Measurements from ENCODE around the gene TRAM1L1.

- TF ChIP-seq POLR2AphosphoS5 (IDR thresholded peaks at IDR 0.05) (no peak), CTCF (IDR thresholded peaks at IDR 0.05) (no peak), EP300 (IDR thresholded peaks at IDR 0.05) (no peak)
These were observed 17.3 kb downstream of the TRAM1L1 start for GRCh38 chr4:117068120-117068519.

All from stomach (tissue), 4 donors.